HepG2 (cell line): Measurements from ENCODE around the gene ATG16L2. TPM values are rescaled to one million over a fixed set of nuclear protein-coding genes. Genes with fewer than 3 reads are reported as not detected.

Source experiments
- ATAC-seq: fragments of 200-7000 bp; cut with Tn5 transposase; 3 replicates; pipeline ENCODE4 v1.9.1; 2020; ENCODE audit warnings: mild to moderate bottlenecking, moderate library complexity
- BruUV-seq: library from RNA; stranded (reverse); fragments of 400-500 nt; replicated peaks from 2 replicates; lab custom pipeline; 2021; lab: Mats Ljungman, UMichigan
- CTCF ChIA-PET: fragments of 300-600 bp; formaldehyde crosslinking; extraction: SDS; loops from one replicate; lab custom pipeline; 2021; ENCODE audit warnings: low total read pairs, inconsistent platforms, low intra/inter-chr PET ratio; lab: Yijun Ruan, JAX
- POLR2A ChIA-PET: fragments of 350-600 bp; sonication (Branson Sonifier 250); formaldehyde crosslinking; loops from one replicate; lab custom pipeline; 2020; ENCODE audit warnings: antibody characterized with exemption, inconsistent platforms; lab: Yijun Ruan, JAX
- DNase-seq: peaks from one replicate; pipeline ENCODE4 v3.0.0-alpha.2; 2015; ENCODE audit warnings: low spot score
- FAIRE-seq: peaks from 3 replicates; lab custom pipeline; 2011; peaks lifted over from hg19 to GRCh38; lab: Jason Lieb, UNC
- H2AFZ ChIP-seq: one replicate; pipeline ENCODE4 v1.6.1; 2011; ENCODE audit warnings: low read length, inconsistent platforms
- H3K27ac ChIP-seq: fragments of 300-600 bp; 3 replicates; pipeline ENCODE4 v1.8.0; 2011; ENCODE audit warnings: mixed run types, mild to moderate bottlenecking, mixed read lengths, low read length, inconsistent platforms; ENCODE audit not compliant: insufficient read depth; ENCODE audit errors: extremely low read length
- H3K27me3 ChIP-seq, 2 experiments: fragments of 200-600 bp in 1 of 2; 2 replicates in 1 of 2; 3 replicates in 1 of 2; pipeline versions ENCODE4 v1.6.0 to v1.8.0; 2011; ENCODE audit warnings: low read length in 2 of 2, mild to moderate bottlenecking in 2 of 2, moderate library complexity in 2 of 2, inconsistent platforms in 1 of 2; ENCODE audit not compliant: insufficient read depth in 2 of 2, control insufficient read depth in 1 of 2
- H3K36me3 ChIP-seq, 2 experiments: fragments of 200-600 bp in 1 of 2; replicated peaks in 1 of 2; 2 replicates in 1 of 2; 3 replicates in 1 of 2; pipeline versions ENCODE4 v1.5.1 to v1.8.0; 2011; ENCODE audit warnings: low read length in 2 of 2, inconsistent platforms in 1 of 2; ENCODE audit not compliant: insufficient read depth in 2 of 2, control insufficient read depth in 1 of 2
- H3K4me1 ChIP-seq: 2 replicates; pipeline ENCODE4 v1.5.1; 2012; ENCODE audit warnings: low read length, inconsistent platforms; ENCODE audit not compliant: insufficient read depth
- H3K4me2 ChIP-seq: 2 replicates; pipeline ENCODE4 v1.6.0; 2011; ENCODE audit warnings: low read depth, low read length, inconsistent platforms
- H3K4me3 ChIP-seq, 3 experiments: fragments of 200-600 bp in 1 of 3; sonication (generic), shearing (Covaris generic) in 1 of 3; replicated peaks in 1 of 3; 2 replicates each; pipeline ENCODE4 v1.5.1; 2011 to 2016; ENCODE audit warnings: low read length in 3 of 3, inconsistent platforms in 2 of 3, low read depth in 2 of 3, mild to moderate bottlenecking in 2 of 3, control low read depth in 1 of 3, mixed read lengths in 1 of 3; ENCODE audit not compliant: insufficient read depth in 1 of 3
- H3K79me2 ChIP-seq: one replicate; pipeline ENCODE4 v1.6.1; 2011; ENCODE audit warnings: low read length, inconsistent platforms; ENCODE audit not compliant: insufficient read depth
- H3K9ac ChIP-seq: 2 replicates; pipeline ENCODE4 v1.6.0; 2011; ENCODE audit warnings: mild to moderate bottlenecking, low read depth, low read length, inconsistent platforms; ENCODE audit not compliant: insufficient read depth
- H3K9me3 ChIP-seq: 2 replicates; pipeline ENCODE4 v1.5.1; 2012; ENCODE audit warnings: mild to moderate bottlenecking, low read length
- H4K20me1 ChIP-seq: 2 replicates; pipeline ENCODE4 v1.6.0; 2011; ENCODE audit warnings: inconsistent platforms, mild to moderate bottlenecking, low read length, moderate library complexity; ENCODE audit not compliant: insufficient read depth
- GPN1 ChIP-seq: sonication (generic); formaldehyde crosslinking; IDR thresholded peaks from 2 replicates; pipeline ENCODE4 v1.5.1; 2020; ENCODE audit warnings: missing genetic modification reagents, borderline replicate concordance
- KLF6 ChIP-seq: IDR thresholded peaks from 2 replicates; pipeline ENCODE4 v1.8.0; 2016; ENCODE audit warnings: missing biosample characterization, missing genetic modification reagents
- MXD4 ChIP-seq: IDR thresholded peaks from 2 replicates; pipeline ENCODE4 v1.6.1; 2016; ENCODE audit warnings: mild to moderate bottlenecking, missing biosample characterization, missing genetic modification reagents
- SIX4 ChIP-seq: sonication (generic); formaldehyde crosslinking; IDR thresholded peaks from 2 replicates; pipeline ENCODE4 v1.4.0; 2020; ENCODE audit warnings: missing genetic modification reagents
- SMAD1 ChIP-seq: sonication (generic); formaldehyde crosslinking; IDR thresholded peaks from 2 replicates; pipeline ENCODE4 v1.4.0; 2020; ENCODE audit warnings: missing genetic modification reagents, low read depth, mild to moderate bottlenecking, borderline replicate concordance
- TEAD3 ChIP-seq: optimal IDR thresholded peaks from 2 replicates; pipeline ENCODE3; 2016; ENCODE audit warnings: borderline replicate concordance
- ZBTB38 ChIP-seq: sonication (generic); formaldehyde crosslinking; IDR thresholded peaks from 2 replicates; pipeline ENCODE4 v1.5.1; 2020; ENCODE audit warnings: mild to moderate bottlenecking, missing genetic modification reagents
- ZFP37 ChIP-seq: sonication (generic); formaldehyde crosslinking; IDR thresholded peaks from 2 replicates; pipeline ENCODE4 v1.4.0; 2020; ENCODE audit warnings: missing genetic modification reagents, borderline replicate concordance
- ZNF333 ChIP-seq: sonication (generic); formaldehyde crosslinking; IDR thresholded peaks from 2 replicates; pipeline ENCODE4 v1.4.0; 2020; ENCODE audit warnings: mild to moderate bottlenecking, missing genetic modification reagents, borderline replicate concordance
- WGBS: methylation state at CpG from one replicate; pipeline ENCODE4 v1.1.6; 2017; ENCODE audit warnings: low lambda C conversion rate; 5-methylcytosine and 5-hydroxymethylcytosine counted together
- in situ Hi-C: cut with HindIII; loops from 2 replicates; pipeline ENCODE4 v1.10.0; 2017; ENCODE audit warnings: low pct_unique_long_range_greater_than_20kb; ENCODE audit not compliant: extremely low pct_ligation_motif_present
- intact Hi-C: fragments of 100-400 bp; cut with micrococcal nuclease; formaldehyde crosslinking; loops from one replicate; pipeline ENCODE4 v1.10.0; 2022; ENCODE audit not compliant: unreplicated experiment
- polyA plus RNA-seq, 8 experiments: library from polyadenylated mRNA; depleted of rRNA in 3 of 8; stranded (reverse) in 7 of 8; unstranded in 1 of 8; fragments of >200 nt; fragmentation: Illumina TruSeq in 4 of 8; extraction: Trizol in 4 of 8; gene quantifications; 2 replicates each; pipeline versions ENCODE4 v1.2.1 to v1.2.3, GENCODE V29; 2011 to 2016; ENCODE audit warnings: low read depth in 4 of 8, missing spikeins in 1 of 8, mixed read lengths in 1 of 8; ENCODE audit not compliant: insufficient read depth in 1 of 8
- total RNA-seq, 5 experiments: library from RNA; depleted of rRNA; stranded (reverse); fragments of >200 nt; fragmentation: Illumina TruSeq; extraction: Trizol; gene quantifications; 2 replicates each; pipeline ENCODE4 v1.2.3, GENCODE V29; 2016; ENCODE audit warnings: low read depth in 1 of 5
- TF ChIP-seq, protein P1 (sequence below): sonication (generic); formaldehyde crosslinking; IDR thresholded peaks from 2 replicates; pipeline ENCODE4 v1.4.0; 2020; ENCODE audit warnings: missing genetic modification reagents
- TF ChIP-seq, protein P2 (sequence below): fragments of 450-650 bp; IDR thresholded peaks from 2 replicates; pipeline ENCODE4 v1.6.1; 2017
- TF ChIP-seq, protein P3 (sequence below): sonication (generic); formaldehyde crosslinking; IDR thresholded peaks from 2 replicates; pipeline ENCODE4 v1.9.0; 2022; ENCODE audit warnings: low read depth, missing genetic modification reagents
- TF ChIP-seq, protein P4 (sequence below): sonication (generic); formaldehyde crosslinking; IDR thresholded peaks from 2 replicates; pipeline ENCODE4 v1.8.1; 2023; ENCODE audit warnings: missing genetic modification reagents, inconsistent platforms, borderline replicate concordance
- TF ChIP-seq, protein P5 (sequence below): sonication (generic); formaldehyde crosslinking; IDR thresholded peaks from 2 replicates; pipeline ENCODE4 v1.4.0; 2020; ENCODE audit warnings: mild to moderate bottlenecking, missing genetic modification reagents, borderline replicate concordance
- TF ChIP-seq, protein P6 (sequence below): sonication (generic); formaldehyde crosslinking; IDR thresholded peaks from 2 replicates; pipeline ENCODE4 v1.5.0; 2020; ENCODE audit warnings: missing genetic modification reagents

The ATG16L2 gene
- total and polyA plus RNA-seq, 2 of the 13 experiments (the other 11 are each of a cell fraction or from before 2014, with no cell fraction given): 6.2 to 14.8 TPM

DNA sequence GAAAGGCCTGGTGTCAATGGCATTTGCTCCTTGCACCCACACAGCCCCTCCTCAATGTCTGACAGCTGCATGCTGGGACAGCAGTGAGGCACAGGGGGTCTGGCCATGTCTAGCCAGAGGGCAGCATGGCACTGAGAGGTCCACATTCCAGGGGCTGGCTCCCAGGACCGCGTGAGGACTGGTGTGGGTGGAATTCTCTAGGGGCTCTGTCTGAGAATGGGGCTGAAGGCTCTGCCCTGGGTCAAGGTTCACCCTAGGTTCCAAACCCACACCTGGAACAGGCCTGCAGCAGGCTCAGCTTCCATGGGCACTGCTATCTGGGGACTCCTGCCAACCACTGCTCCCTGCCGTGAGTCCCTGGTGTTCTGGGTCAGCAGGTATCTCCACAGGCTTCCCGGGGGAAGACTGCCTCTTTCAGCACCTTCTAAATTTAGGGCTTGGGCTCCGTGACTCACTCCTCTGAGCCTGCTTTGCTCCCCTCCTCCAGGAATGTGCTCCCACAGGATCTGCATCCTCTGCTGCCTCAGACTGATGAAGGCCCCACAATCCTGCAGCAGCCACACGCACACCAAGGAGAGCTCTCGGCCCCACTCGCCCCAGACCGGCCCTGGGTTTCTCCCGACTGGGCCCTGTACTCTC, 24.6 kb upstream of the ATG16L2 start:
- CTCF ChIA-PET: no interaction called here
- H3K9me3 ChIP-seq: no peaks in the 10 kb centered on the region
- no peak overlapping the region for H2AFZ ChIP-seq
- POLR2A ChIA-PET: interaction anchor here (0.9 to 3.1 kb wide), 4 partner anchors 12 to 64 kb away, joined by 3 to 17 read pairs (median 6); no protein-coding TSS in a partner anchor
- no TSS peak for BruUV-seq
- peak overlapping the region; percentile 52 for H3K4me2 ChIP-seq
- H3K79me2 ChIP-seq: no peaks in the 10 kb centered on the region
- H4K20me1 ChIP-seq: no peaks in the 10 kb centered on the region
- no peak overlapping the region; the same call in 1 of the 2 replicates for H3K9ac ChIP-seq
- no peaks in the 10 kb centered on the region for H3K27me3 ChIP-seq
- peak overlapping the region; percentile 53 for H3K27ac ChIP-seq
- peaks cover 86% of the 10 kb centered on the region for H3K4me1 ChIP-seq
- 63% methylated on average over 7 of the region's 10 CpGs for WGBS
- H3K4me3 ChIP-seq: peak overlapping the region in 1 of 3 experiments; percentile 18; a peak in 2 of 6 replicates
- in situ Hi-C loops (loop anchor here (5.0 kb wide), 1 partner anchor 37 kb away; the partner anchor contains the start of gene ARAP1), intact Hi-C loops (no loop called here)
- DNase-seq: no peak
- FAIRE-seq: peak; percentile 44
- no peak; the same call in 2 of the 3 replicates for ATAC-seq
- H3K36me3 ChIP-seq: no peaks in the 10 kb centered on the region
- TF ChIP-seq GPN1 (CRISPR knock-in tag) (no peak), KLF6 (CRISPR knock-in tag) (no peak), ZNF333 (CRISPR knock-in tag) (no peak), ZFP37 (CRISPR knock-in tag) (no peak), ZBTB38 (CRISPR knock-in tag) (no peak), TEAD3 (CRISPR knock-in tag) (peak; percentile 88), SMAD1 (no peak; the same call in 1 of the 2 replicates), SIX4 (CRISPR knock-in tag) (no peak), MXD4 (CRISPR knock-in tag) (no peak)
- TF ChIP-seq, protein P1, sequence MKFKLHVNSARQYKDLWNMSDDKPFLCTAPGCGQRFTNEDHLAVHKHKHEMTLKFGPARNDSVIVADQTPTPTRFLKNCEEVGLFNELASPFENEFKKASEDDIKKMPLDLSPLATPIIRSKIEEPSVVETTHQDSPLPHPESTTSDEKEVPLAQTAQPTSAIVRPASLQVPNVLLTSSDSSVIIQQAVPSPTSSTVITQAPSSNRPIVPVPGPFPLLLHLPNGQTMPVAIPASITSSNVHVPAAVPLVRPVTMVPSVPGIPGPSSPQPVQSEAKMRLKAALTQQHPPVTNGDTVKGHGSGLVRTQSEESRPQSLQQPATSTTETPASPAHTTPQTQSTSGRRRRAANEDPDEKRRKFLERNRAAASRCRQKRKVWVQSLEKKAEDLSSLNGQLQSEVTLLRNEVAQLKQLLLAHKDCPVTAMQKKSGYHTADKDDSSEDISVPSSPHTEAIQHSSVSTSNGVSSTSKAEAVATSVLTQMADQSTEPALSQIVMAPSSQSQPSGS: no peak
- TF ChIP-seq, protein P2, sequence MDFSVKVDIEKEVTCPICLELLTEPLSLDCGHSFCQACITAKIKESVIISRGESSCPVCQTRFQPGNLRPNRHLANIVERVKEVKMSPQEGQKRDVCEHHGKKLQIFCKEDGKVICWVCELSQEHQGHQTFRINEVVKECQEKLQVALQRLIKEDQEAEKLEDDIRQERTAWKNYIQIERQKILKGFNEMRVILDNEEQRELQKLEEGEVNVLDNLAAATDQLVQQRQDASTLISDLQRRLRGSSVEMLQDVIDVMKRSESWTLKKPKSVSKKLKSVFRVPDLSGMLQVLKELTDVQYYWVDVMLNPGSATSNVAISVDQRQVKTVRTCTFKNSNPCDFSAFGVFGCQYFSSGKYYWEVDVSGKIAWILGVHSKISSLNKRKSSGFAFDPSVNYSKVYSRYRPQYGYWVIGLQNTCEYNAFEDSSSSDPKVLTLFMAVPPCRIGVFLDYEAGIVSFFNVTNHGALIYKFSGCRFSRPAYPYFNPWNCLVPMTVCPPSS: no peak
- TF ChIP-seq, protein P3, sequence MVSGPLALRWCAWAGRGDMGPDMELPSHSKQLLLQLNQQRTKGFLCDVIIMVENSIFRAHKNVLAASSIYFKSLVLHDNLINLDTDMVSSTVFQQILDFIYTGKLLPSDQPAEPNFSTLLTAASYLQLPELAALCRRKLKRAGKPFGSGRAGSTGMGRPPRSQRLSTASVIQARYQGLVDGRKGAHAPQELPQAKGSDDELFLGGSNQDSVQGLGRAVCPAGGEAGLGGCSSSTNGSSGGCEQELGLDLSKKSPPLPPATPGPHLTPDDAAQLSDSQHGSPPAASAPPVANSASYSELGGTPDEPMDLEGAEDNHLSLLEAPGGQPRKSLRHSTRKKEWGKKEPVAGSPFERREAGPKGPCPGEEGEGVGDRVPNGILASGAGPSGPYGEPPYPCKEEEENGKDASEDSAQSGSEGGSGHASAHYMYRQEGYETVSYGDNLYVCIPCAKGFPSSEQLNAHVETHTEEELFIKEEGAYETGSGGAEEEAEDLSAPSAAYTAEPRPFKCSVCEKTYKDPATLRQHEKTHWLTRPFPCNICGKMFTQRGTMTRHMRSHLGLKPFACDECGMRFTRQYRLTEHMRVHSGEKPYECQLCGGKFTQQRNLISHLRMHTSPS (CRISPR knock-in tag): peak; percentile 86
- TF ChIP-seq, protein P4, sequence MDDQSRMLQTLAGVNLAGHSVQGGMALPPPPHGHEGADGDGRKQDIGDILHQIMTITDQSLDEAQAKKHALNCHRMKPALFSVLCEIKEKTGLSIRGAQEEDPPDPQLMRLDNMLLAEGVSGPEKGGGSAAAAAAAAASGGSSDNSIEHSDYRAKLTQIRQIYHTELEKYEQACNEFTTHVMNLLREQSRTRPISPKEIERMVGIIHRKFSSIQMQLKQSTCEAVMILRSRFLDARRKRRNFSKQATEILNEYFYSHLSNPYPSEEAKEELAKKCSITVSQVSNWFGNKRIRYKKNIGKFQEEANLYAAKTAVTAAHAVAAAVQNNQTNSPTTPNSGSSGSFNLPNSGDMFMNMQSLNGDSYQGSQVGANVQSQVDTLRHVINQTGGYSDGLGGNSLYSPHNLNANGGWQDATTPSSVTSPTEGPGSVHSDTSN (CRISPR knock-in tag): no peak
- TF ChIP-seq, protein P5, sequence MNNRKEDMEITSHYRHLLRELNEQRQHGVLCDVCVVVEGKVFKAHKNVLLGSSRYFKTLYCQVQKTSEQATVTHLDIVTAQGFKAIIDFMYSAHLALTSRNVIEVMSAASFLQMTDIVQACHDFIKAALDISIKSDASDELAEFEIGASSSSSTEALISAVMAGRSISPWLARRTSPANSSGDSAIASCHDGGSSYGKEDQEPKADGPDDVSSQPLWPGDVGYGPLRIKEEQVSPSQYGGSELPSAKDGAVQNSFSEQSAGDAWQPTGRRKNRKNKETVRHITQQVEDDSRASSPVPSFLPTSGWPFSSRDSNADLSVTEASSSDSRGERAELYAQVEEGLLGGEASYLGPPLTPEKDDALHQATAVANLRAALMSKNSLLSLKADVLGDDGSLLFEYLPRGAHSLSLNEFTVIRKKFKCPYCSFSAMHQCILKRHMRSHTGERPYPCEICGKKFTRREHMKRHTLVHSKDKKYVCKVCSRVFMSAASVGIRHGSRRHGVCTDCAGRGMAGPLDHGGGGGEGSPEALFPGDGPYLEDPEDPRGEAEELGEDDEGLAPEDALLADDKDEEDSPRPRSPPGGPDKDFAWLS (CRISPR knock-in tag): 0 out of 2 replicates have a peak, but pooled peaks have one; percentile 36
- TF ChIP-seq, protein P6, sequence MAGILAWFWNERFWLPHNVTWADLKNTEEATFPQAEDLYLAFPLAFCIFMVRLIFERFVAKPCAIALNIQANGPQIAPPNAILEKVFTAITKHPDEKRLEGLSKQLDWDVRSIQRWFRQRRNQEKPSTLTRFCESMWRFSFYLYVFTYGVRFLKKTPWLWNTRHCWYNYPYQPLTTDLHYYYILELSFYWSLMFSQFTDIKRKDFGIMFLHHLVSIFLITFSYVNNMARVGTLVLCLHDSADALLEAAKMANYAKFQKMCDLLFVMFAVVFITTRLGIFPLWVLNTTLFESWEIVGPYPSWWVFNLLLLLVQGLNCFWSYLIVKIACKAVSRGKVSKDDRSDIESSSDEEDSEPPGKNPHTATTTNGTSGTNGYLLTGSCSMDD (CRISPR knock-in tag): no peak
